T-helper 9 cell (primary cell): ENCODE data around the gene CCDC28A.

Experiments
- DNase-seq: peaks from one replicate; pipeline ENCODE4 v3.0.0-alpha.2; 2020

Gene CCDC28A

GRCh38 chr6:138796771-138797170 is 23.2 kb downstream of the CCDC28A start:
- no peak for DNase-seq

- no peak for DNase-seq
These were observed 24.4 kb downstream of the CCDC28A start for GRCh38 chr6:138797806-138798446.

- no peak for DNase-seq
These were observed 27.0 kb downstream of the CCDC28A start for GRCh38 chr6:138800377-138801150.

GRCh38 chr6:138803331-138803730 is 29.8 kb downstream of the CCDC28A start:
- DNase-seq: no peak

- DNase-seq: no peak
These were observed 30.3 kb downstream of the CCDC28A start for GRCh38 chr6:138803861-138804260.

- DNase-seq: no peak
These were observed 31.6 kb downstream of the CCDC28A start for GRCh38 chr6:138805016-138805765.

- no peak for DNase-seq
These were observed 33.3 kb downstream of the CCDC28A start for GRCh38 chr6:138806889-138807288.

- DNase-seq: no peak
These were observed 36.1 kb downstream of the CCDC28A start for GRCh38 chr6:138809677-138810076.

GRCh38 chr6:138811866-138812265 is 38.3 kb downstream of the CCDC28A start:
- DNase-seq: no peak

- no peak for DNase-seq
These were observed 40.7 kb downstream of the CCDC28A start for GRCh38 chr6:138814179-138814834.

- no peak for DNase-seq
These were observed 41.7 kb downstream of the CCDC28A start for GRCh38 chr6:138815221-138815620.

GRCh38 chr6:138815797-138816528 is 42.4 kb downstream of the CCDC28A start:
- DNase-seq: no peak

- no peak for DNase-seq
These were observed 44.2 kb downstream of the CCDC28A start for GRCh38 chr6:138817799-138818198.

- no peak for DNase-seq
These were observed 45.1 kb downstream of the CCDC28A start for GRCh38 chr6:138818496-138819194.

- DNase-seq: no peak
These were observed 48.0 kb downstream of the CCDC28A start for GRCh38 chr6:138821519-138821918.

- no peak for DNase-seq
These were observed 51.0 kb downstream of the CCDC28A start for GRCh38 chr6:138824482-138825144.

GRCh38 chr6:138830248-138830647 is 56.7 kb downstream of the CCDC28A start:
- DNase-seq: no peak

- DNase-seq: no peak
These were observed 58.6 kb downstream of the CCDC28A start for GRCh38 chr6:138832182-138832581.

- no peak for DNase-seq
These were observed 60.4 kb downstream of the CCDC28A start for GRCh38 chr6:138833816-138834539.

GRCh38 chr6:138837246-138837645 is 63.7 kb downstream of the CCDC28A start:
- DNase-seq: no peak
